Measurements from ENCODE around the gene STAT1.

The STAT1 gene

DNA sequence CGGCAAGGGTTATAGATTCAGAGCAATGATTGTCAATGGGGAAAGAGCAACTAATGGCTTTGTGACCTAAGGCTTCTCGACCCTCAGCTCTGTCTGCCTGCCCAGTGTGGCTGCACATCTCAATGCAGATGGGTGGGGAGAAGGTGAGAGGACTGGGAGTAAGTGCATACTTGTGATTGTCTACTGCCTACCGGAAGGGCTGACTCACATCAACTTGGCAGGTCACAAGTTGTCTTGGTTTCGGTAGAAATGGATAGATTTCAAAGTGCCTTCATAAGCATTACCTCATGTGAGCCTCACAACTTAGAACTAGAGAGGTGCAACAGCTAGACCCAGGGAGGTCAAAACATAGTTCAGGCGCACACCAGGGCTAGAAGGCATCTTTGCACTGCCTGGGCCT, 29.4 kb downstream of the STAT1 start:
- TF ChIP-seq, protein P1, sequence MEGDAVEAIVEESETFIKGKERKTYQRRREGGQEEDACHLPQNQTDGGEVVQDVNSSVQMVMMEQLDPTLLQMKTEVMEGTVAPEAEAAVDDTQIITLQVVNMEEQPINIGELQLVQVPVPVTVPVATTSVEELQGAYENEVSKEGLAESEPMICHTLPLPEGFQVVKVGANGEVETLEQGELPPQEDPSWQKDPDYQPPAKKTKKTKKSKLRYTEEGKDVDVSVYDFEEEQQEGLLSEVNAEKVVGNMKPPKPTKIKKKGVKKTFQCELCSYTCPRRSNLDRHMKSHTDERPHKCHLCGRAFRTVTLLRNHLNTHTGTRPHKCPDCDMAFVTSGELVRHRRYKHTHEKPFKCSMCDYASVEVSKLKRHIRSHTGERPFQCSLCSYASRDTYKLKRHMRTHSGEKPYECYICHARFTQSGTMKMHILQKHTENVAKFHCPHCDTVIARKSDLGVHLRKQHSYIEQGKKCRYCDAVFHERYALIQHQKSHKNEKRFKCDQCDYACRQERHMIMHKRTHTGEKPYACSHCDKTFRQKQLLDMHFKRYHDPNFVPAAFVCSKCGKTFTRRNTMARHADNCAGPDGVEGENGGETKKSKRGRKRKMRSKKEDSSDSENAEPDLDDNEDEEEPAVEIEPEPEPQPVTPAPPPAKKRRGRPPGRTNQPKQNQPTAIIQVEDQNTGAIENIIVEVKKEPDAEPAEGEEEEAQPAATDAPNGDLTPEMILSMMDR (conservative IDR thresholded peaks at IDR 0.05; ENCODE audit: low read depth, low read length): no peak
- DNase-seq (ENCODE audit: low read depth): no peak
- H3K4me3 ChIP-seq (ENCODE audit: low read length): no peak overlapping the region

DNA sequence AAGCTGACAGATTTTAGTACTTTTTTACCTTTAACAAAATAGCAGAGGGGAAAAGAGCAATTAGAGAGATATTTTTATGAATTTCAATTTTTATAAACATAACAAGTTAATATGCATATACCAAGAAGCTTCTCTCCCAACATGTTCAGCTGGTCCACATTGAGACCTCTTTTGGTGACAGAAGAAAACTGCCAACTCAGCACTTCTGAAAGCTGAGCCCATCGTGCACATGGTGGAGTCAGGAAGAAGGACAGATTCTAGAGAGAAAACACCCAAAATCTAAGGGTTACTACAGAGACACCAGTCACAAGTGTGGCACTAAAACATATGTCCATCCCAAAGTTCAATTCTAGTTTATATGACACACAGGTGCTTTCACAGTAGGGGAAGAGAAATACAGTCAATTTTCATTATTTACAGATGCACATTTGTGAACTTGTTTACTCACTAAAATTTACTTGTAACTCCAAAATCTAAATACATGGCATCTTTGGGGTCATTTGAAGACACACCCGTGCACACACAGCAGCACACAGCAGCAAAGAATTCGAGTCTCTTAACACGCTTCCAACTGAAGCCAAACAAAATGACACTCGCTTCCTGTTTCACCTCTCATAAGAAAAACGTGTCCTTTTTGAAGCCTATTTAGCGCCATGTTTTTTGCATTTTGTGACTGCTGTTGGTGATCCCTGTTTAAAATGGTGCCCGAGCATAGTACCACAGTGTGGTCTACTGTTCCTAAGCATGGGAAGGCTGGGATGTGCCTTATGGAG, 31.5 kb downstream of the STAT1 start:
- H3K4me3 ChIP-seq (ENCODE audit: low read length): no peak overlapping the region
- DNase-seq (ENCODE audit: low read depth): no peak
- TF ChIP-seq, protein P1 (conservative IDR thresholded peaks at IDR 0.05; ENCODE audit: low read depth, low read length): no peak

DNA sequence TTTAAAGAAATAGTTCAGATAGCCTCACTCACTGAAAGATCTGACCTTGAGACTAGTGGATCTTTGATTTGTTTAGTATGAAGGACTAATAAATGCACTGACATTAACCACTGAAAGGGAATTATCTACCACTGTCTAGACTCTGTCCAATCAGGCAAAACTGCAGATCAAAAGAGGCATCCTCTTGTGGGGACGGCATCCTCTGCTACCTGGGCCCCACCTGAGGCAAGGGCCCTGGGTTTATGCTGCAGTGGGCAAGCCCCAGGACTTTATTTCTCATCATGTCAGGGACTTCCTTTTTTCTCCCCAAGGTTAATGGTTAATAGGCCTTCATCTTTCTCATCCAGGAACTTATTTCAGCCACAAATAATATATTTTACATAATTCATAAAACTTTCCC, 32.2 kb downstream of the STAT1 start:
- no peak for DNase-seq (ENCODE audit: low read depth)
- H3K4me3 ChIP-seq (ENCODE audit: low read length): no peak overlapping the region
- TF ChIP-seq, protein P1 (conservative IDR thresholded peaks at IDR 0.05; ENCODE audit: low read depth, low read length): no peak

DNA sequence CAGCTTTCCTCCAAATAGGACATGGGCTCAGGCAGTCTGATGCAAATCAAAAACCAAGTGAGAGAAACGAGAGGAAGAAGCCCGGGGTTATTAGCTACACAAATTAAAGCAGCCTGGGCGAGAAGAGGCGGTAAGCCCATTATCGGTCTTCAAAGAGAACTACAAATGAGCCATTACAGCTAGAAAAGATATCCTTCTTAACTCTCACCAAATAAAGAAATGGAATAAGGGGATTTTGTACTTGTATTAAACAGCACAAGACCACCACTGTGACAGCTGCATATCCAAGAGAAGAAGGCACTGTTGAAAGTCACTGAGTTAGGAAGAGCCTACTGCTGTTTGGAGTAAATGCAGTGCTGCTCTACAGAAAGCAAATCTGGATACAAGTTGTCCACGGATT, 32.6 kb downstream of the STAT1 start:
- TF ChIP-seq, protein P1 (conservative IDR thresholded peaks at IDR 0.05; ENCODE audit: low read depth, low read length): no peak
- H3K4me3 ChIP-seq (ENCODE audit: low read length): no peak overlapping the region
- DNase-seq (ENCODE audit: low read depth): no peak

DNA sequence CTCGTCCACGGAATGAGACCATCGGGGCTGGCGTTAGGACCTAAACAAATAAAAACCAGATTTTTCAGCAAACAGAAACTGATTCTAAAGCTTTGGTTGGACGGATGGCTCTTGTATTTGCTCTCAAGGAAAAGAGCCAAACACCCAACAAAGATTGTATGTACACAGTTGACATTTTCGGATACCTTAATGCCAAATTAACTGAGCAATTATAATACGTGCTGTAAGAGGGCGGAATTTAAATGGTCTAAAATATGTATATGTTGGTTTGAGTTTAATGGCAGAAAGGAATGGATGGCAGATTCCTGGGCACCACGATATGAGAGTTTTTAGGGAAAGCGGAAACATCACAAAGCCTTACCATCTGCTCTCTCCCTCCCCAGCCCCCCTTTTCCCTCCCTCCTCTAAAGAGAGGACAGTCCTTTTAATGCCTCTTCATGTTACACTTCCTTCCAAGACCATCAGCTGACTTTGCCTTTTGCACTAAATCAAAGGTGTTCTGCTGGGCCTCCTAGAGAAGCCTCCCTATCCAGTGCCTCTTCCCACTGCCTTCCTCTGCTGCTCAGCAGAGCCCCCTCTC, 33.3 kb downstream of the STAT1 start:
- no peak for DNase-seq (ENCODE audit: low read depth)
- TF ChIP-seq, protein P1 (conservative IDR thresholded peaks at IDR 0.05; ENCODE audit: low read depth, low read length): no peak
- no peak overlapping the region for H3K4me3 ChIP-seq (ENCODE audit: low read length)

DNA sequence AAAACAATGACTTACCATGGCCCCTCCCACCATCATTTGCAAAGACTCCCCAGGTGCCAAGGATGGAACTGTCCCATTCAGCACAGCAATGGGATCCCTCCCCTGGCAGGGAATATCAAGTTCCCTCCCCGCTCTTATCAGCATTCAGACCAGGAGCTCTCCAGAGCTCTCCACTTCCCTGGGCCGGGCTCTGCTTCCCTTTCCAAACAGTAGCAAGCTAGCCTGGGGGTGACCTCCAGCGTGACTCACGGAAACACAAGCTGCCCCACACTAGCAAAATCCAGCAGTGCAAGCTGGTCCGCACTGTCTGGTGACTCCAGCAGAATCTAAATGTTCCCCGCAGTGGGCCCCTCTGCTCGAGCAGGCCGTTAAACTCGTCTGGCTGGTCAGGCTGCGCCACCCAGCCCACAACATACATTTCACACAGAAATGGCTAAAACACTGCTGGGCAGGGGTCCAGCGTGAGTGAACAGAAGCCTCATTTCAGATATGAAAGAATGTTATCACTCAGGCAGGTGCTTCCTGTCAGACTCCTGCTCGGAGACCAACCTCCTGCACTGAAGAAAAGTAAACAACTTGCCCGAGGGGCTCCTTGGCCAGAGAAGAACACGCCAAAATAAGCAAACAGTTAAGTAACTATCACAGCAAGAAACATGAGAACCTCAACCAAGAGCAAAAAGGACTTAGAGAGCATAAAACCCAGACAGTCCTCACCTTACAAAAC, 33.9 kb downstream of the STAT1 start:
- no peak for DNase-seq (ENCODE audit: low read depth)
- TF ChIP-seq, protein P1 (conservative IDR thresholded peaks at IDR 0.05; ENCODE audit: low read depth, low read length): no peak
- H3K4me3 ChIP-seq (ENCODE audit: low read length): no peak overlapping the region
